ENCODE measurements around the gene COL11A1. TPM values are rescaled to one million over a fixed set of nuclear protein-coding genes. Genes with fewer than 3 reads are reported as not detected.

Gene COL11A1
- total RNA-seq (41.0 and 56.7 TPM in 2 replicates), polyA plus RNA-seq (26.6 and 37.4 TPM in 2 replicates)

DNA sequence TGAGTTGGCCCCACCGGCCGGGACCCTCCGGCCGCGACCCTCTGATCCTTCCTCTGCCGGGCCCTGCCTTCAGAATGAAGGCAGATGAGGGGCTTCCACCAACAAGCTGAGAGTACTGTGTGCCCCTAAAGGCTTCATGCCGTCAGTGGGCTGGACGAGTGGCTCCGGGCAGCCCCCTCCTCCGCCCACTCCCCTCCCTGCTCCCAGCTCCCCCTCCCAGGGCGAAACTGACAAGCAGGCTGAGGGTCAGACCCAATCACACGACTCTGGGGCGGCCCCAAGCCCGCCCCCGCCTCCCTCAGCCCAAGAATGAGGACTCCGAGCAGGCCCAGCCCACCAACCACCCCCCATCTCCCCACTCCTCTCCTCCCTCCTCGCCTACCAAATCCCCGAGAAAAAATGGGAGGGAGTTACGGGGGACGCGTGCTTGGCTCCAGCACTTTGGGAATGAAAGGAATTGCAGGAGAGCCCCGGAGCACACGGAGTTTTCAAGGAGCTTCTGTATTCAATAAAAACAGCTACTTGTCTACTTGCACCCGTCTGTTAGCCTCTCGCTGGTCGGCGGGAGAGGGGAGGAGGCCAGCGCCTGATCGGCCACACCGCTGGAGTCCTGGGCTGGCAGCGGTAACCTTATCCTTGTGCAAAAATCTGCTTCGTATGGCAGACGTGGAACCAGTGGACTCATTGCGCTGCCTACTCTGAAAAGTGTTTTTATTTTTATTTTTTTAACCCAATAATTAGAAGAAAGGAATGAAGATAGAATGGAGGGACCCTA lies at the start of gene COL11A1:
TSS of gene COL11A1 (minus strand) at position 147 of the 775 bp plus-strand sequence. CDS start 344 bp downstream, outside the sequence.
- peaks cover 12% of the 10 kb centered on the region for H3K4me1 ChIP-seq (ENCODE audit: low read depth)
- TF ChIP-seq, protein P1, sequence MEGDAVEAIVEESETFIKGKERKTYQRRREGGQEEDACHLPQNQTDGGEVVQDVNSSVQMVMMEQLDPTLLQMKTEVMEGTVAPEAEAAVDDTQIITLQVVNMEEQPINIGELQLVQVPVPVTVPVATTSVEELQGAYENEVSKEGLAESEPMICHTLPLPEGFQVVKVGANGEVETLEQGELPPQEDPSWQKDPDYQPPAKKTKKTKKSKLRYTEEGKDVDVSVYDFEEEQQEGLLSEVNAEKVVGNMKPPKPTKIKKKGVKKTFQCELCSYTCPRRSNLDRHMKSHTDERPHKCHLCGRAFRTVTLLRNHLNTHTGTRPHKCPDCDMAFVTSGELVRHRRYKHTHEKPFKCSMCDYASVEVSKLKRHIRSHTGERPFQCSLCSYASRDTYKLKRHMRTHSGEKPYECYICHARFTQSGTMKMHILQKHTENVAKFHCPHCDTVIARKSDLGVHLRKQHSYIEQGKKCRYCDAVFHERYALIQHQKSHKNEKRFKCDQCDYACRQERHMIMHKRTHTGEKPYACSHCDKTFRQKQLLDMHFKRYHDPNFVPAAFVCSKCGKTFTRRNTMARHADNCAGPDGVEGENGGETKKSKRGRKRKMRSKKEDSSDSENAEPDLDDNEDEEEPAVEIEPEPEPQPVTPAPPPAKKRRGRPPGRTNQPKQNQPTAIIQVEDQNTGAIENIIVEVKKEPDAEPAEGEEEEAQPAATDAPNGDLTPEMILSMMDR (IDR thresholded peaks at IDR 0.05; ENCODE audit: low read depth, low read length) = no peak
- peak within 1 kb of the TSS; percentile 62 for H3K4me3 ChIP-seq
- peak; percentile 31 to 92 for DNase-seq (ENCODE audit: low read depth in 1 of 2, low spot score in 1 of 2)
- H3K9me3 ChIP-seq (ENCODE audit: low read depth) = no peaks in the 10 kb centered on the region
- H3K27me3 ChIP-seq = no peaks in the 10 kb centered on the region
- peak within 1 kb of the TSS; percentile 74 for H3K27ac ChIP-seq
- no peaks in the 10 kb centered on the region for H3K36me3 ChIP-seq

DNA sequence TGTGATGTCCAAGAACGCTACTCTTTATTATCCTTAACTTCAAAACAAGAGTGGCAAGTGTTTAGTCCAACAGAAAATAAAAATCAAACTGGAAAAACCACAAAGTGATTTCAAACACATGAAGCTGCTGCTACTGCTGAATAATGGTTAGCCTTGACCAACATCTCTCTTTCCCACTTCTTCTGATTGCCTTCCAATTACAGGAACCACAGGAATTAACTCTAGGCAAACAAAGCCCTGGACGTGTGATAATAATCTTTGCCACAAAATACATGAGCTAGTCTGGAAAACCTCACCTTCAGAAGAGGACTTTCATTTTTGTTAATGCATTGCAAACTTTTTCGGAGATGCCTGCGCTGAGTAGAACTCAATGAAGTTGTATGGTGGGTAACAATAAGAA lies 48.6 kb upstream of the COL11A1 start:
- H3K27ac ChIP-seq = no peak overlapping the region
- no peak overlapping the region for H3K4me3 ChIP-seq
- TF ChIP-seq, protein P1 (IDR thresholded peaks at IDR 0.05; ENCODE audit: low read depth, low read length) = no peak
- no peaks in the 10 kb centered on the region for H3K36me3 ChIP-seq
- H3K27me3 ChIP-seq = no peaks in the 10 kb centered on the region
- H3K9me3 ChIP-seq (ENCODE audit: low read depth) = no peaks in the 10 kb centered on the region
- no peaks in the 10 kb centered on the region for H3K4me1 ChIP-seq (ENCODE audit: low read depth)
- no peak for DNase-seq (ENCODE audit: low read depth in 1 of 2, low spot score in 1 of 2)

DNA sequence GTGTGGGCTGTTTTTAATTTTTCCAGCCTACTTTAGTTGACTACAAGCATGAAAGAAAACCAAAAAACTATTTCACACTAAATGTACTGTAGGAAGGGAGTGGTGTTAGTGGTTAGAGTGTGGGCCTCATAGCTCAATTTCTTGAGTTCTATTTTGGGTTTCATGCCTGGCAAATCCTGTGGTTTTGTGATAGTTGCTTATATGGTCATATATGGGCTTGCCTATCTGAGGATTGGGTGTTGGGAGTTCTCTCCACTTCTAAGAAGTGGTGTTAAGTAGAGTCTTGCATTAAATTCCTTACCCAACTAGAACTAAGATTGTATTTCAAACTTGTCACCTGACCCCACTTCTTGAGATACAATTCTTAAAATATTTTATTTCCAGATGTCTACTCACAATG lies 37.8 kb upstream of the COL11A1 start:
- no peaks in the 10 kb centered on the region for H3K36me3 ChIP-seq

DNA sequence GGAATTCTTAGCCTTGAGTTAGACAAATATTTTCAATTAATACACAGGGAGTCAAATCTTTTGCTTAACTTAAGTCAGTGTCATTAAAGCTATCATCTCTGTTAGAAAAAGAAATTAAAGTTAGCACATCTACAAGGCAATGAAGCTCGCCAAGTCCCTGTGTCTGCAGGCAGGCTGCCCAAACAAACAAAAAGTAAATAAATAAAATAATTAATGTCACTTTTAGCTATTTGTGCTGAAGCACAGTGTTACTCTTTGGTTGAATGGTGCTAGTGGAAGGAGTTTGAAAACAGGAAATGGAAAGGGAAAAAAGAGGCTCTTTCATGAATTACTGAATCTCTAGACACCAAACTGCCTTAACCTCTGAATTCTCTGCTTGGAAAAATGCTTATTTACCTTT lies 37.1 kb upstream of the COL11A1 start:
- Histone ChIP-seq H3K4me1 (ENCODE audit: low read depth) (no peaks in the 10 kb centered on the region), H3K9me3 (ENCODE audit: low read depth) (no peaks in the 10 kb centered on the region), H3K27ac (no peak overlapping the region), H3K4me3 (no peak overlapping the region), H3K27me3 (no peaks in the 10 kb centered on the region), H3K36me3 (no peaks in the 10 kb centered on the region)
- TF ChIP-seq, protein P1 (IDR thresholded peaks at IDR 0.05; ENCODE audit: low read depth, low read length) = no peak
- no peak for DNase-seq (ENCODE audit: low read depth in 1 of 2, low spot score in 1 of 2)

More for the DNA sequence above, 37.8 kb upstream of the COL11A1 start:
- Histone ChIP-seq H3K4me3 (no peak overlapping the region), H3K4me1 (ENCODE audit: low read depth) (no peaks in the 10 kb centered on the region), H3K27me3 (no peaks in the 10 kb centered on the region), H3K27ac (no peak overlapping the region), H3K9me3 (ENCODE audit: low read depth) (no peaks in the 10 kb centered on the region)
- TF ChIP-seq, protein P1 (IDR thresholded peaks at IDR 0.05; ENCODE audit: low read depth, low read length) = no peak
- DNase-seq (ENCODE audit: low read depth in 1 of 2, low spot score in 1 of 2) = no peak

DNA sequence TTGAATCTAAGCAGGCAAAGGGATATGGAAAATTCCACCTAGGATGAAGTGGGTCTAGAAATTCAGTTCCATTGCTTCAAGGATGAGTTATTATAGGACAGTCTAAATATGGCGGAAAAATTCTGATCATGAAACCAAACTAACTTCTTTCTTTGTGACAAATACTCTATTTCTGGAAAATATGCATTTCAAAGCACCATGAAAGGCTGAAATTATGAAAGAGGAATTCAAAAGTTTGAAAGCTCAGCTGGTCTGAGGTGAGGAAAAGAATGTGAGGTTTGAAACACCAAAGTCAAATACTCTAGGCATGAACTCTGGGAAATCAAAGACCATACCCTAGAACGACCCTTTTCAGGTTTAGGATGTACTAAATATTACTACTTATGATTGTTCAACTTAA lies 36.4 kb upstream of the COL11A1 start:
- Histone ChIP-seq H3K36me3 (no peaks in the 10 kb centered on the region), H3K27me3 (no peaks in the 10 kb centered on the region), H3K4me1 (ENCODE audit: low read depth) (no peaks in the 10 kb centered on the region), H3K4me3 (no peak overlapping the region), H3K9me3 (ENCODE audit: low read depth) (no peaks in the 10 kb centered on the region), H3K27ac (no peak overlapping the region)
- no peak for DNase-seq (ENCODE audit: low read depth in 1 of 2, low spot score in 1 of 2)
- TF ChIP-seq, protein P1 (IDR thresholded peaks at IDR 0.05; ENCODE audit: low read depth, low read length) = no peak
